ENCODE results near the gene FNTB.

The FNTB gene

DNA sequence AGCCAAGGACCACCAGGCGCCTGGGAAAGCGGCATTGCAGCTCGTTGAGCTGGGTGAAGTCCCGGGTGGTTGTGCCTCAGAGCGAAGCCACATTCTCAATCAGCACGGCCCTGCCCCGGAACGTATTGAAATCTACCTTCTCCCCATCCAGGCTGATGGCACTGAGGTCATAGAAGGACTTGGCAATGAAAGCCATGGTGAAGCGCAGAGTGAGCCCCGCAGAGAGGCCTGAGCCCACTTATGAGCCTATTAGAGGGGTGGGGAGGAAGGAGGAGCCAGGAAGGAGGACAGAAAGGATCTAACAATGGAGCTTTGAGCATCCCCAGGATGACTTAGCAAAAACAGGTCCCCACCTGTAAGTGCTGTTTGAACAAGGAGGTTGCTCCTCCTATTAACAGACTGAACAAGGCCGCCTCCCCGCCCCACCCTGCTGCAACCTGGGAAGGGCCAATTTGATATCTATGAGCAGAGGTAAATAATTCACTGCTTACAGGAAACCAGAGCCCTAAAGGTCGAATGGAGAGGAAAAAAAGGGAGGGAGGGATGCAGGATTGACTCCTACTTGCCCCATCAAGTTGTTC is 44.1 kb upstream of the FNTB start, which contains the start of gene GPX2:
TSS of gene GPX2 (minus strand) at position 215 of the 581 bp plus-strand sequence. CDS start at position 196, 19 bp downstream.
- Histone ChIP-seq H3K4me3 (replicated peaks; ENCODE audit: insufficient read depth, low read length) (no peak within 1 kb of the TSS), H3K27ac (replicated peaks) (no peak within 1 kb of the TSS), H3K27me3 (ENCODE audit: insufficient read depth, poor library complexity, severe bottlenecking) (no peaks in the 10 kb centered on the region)
- DNase-seq (ENCODE audit: low read depth in 1 of 2, low spot score in 1 of 2): no peak
- TF ChIP-seq, protein P1, sequence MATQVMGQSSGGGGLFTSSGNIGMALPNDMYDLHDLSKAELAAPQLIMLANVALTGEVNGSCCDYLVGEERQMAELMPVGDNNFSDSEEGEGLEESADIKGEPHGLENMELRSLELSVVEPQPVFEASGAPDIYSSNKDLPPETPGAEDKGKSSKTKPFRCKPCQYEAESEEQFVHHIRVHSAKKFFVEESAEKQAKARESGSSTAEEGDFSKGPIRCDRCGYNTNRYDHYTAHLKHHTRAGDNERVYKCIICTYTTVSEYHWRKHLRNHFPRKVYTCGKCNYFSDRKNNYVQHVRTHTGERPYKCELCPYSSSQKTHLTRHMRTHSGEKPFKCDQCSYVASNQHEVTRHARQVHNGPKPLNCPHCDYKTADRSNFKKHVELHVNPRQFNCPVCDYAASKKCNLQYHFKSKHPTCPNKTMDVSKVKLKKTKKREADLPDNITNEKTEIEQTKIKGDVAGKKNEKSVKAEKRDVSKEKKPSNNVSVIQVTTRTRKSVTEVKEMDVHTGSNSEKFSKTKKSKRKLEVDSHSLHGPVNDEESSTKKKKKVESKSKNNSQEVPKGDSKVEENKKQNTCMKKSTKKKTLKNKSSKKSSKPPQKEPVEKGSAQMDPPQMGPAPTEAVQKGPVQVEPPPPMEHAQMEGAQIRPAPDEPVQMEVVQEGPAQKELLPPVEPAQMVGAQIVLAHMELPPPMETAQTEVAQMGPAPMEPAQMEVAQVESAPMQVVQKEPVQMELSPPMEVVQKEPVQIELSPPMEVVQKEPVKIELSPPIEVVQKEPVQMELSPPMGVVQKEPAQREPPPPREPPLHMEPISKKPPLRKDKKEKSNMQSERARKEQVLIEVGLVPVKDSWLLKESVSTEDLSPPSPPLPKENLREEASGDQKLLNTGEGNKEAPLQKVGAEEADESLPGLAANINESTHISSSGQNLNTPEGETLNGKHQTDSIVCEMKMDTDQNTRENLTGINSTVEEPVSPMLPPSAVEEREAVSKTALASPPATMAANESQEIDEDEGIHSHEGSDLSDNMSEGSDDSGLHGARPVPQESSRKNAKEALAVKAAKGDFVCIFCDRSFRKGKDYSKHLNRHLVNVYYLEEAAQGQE (IDR thresholded peaks at IDR 0.05; ENCODE audit: insufficient replicate concordance, low read depth): no peak
- TF ChIP-seq GABPA (IDR thresholded peaks at IDR 0.05; ENCODE audit: low read depth): no peak
- no peak for TF ChIP-seq SPI1 (IDR thresholded peaks at IDR 0.05; ENCODE audit: borderline replicate concordance, low read depth)
- TF ChIP-seq POLR2AphosphoS5 (IDR thresholded peaks at IDR 0.05; ENCODE audit: low read depth): no peak
- TF ChIP-seq, protein P2, sequence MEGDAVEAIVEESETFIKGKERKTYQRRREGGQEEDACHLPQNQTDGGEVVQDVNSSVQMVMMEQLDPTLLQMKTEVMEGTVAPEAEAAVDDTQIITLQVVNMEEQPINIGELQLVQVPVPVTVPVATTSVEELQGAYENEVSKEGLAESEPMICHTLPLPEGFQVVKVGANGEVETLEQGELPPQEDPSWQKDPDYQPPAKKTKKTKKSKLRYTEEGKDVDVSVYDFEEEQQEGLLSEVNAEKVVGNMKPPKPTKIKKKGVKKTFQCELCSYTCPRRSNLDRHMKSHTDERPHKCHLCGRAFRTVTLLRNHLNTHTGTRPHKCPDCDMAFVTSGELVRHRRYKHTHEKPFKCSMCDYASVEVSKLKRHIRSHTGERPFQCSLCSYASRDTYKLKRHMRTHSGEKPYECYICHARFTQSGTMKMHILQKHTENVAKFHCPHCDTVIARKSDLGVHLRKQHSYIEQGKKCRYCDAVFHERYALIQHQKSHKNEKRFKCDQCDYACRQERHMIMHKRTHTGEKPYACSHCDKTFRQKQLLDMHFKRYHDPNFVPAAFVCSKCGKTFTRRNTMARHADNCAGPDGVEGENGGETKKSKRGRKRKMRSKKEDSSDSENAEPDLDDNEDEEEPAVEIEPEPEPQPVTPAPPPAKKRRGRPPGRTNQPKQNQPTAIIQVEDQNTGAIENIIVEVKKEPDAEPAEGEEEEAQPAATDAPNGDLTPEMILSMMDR (IDR thresholded peaks at IDR 0.05; ENCODE audit: insufficient read depth, low read length): no peak

DNA sequence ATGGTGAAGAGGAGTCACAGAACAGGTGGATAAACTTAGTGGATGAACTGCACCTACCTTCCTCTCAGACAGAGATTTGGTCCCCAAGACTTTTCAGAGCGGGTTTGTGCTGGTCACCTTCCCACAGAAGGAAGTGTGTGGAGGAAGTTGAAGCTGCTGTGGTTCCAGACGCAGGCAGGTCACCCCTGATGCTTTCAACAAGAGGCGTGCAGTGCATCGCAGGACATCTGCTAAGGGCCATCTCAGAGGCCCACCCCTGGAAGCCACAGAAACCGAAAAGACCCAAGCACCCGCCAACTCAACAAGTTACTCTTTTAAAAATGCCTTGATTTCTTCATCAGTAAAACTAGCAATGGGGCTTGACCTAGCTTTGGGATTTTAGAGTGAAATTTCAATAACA is 43.1 kb upstream of the FNTB start:
- Histone ChIP-seq H3K27ac (replicated peaks) (no peak overlapping the region), H3K4me3 (replicated peaks; ENCODE audit: insufficient read depth, low read length) (no peak overlapping the region), H3K27me3 (ENCODE audit: insufficient read depth, poor library complexity, severe bottlenecking) (no peaks in the 10 kb centered on the region)
- peak in 1 of 2 experiments; percentile 5 for DNase-seq (ENCODE audit: low read depth in 1 of 2, low spot score in 1 of 2)
- TF ChIP-seq, protein P1 (IDR thresholded peaks at IDR 0.05; ENCODE audit: insufficient replicate concordance, low read depth): no peak
- TF ChIP-seq SPI1 (IDR thresholded peaks at IDR 0.05; ENCODE audit: borderline replicate concordance, low read depth) (no peak), GABPA (IDR thresholded peaks at IDR 0.05; ENCODE audit: low read depth) (no peak), POLR2AphosphoS5 (IDR thresholded peaks at IDR 0.05; ENCODE audit: low read depth) (no peak)
- TF ChIP-seq, protein P2 (IDR thresholded peaks at IDR 0.05; ENCODE audit: insufficient read depth, low read length): no peak

DNA sequence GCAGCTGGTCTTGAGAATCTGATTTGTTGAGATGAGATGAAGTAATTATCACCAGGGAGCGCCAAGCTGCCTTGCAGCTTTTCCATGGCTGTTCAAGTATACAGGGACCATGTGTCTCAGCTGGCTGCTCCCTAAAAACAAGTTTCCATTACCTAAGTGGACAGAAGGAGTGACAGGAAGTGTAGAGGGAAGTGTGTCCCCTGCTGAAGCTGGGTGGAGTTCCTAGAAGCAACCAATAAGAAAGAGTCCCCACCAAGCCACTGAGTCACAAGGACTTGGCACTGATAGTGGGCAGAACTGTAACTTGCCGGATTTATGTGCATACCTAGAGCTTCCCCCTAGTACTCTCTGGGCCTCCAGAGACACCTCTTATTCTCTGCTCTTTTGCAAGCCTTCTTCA is 42.7 kb upstream of the FNTB start:
- no peak for DNase-seq (ENCODE audit: low read depth in 1 of 2, low spot score in 1 of 2)
- H3K4me3 ChIP-seq (replicated peaks; ENCODE audit: insufficient read depth, low read length): no peak overlapping the region
- H3K27ac ChIP-seq (replicated peaks): no peak overlapping the region
- TF ChIP-seq POLR2AphosphoS5 (IDR thresholded peaks at IDR 0.05; ENCODE audit: low read depth) (no peak), SPI1 (IDR thresholded peaks at IDR 0.05; ENCODE audit: borderline replicate concordance, low read depth) (no peak), GABPA (IDR thresholded peaks at IDR 0.05; ENCODE audit: low read depth) (no peak)
- TF ChIP-seq, protein P2 (IDR thresholded peaks at IDR 0.05; ENCODE audit: insufficient read depth, low read length): no peak
- TF ChIP-seq, protein P1 (IDR thresholded peaks at IDR 0.05; ENCODE audit: insufficient replicate concordance, low read depth): no peak
- no peaks in the 10 kb centered on the region for H3K27me3 ChIP-seq (ENCODE audit: insufficient read depth, poor library complexity, severe bottlenecking)

Data from HL-60 (cell line).